GM21390 (cell line): ENCODE results near the gene MDC1.
A peak's percentile ranks its signal among the peaks of the same experiment; 100 is the strongest.
"Not testable (repeated sequence)": the region's sequence is repeated elsewhere in the genome, so short reads cannot be mapped to it uniquely, and the experiment has no call there.

ENCODE experiments used
- ATAC-seq: cut with Tn5 transposase; IDR thresholded peaks from one replicate; pipeline ENCODE4 v1.9.1; 2021; ENCODE audit not compliant: unreplicated experiment

The MDC1 gene

GRCh38 chr6:30725713-30726505 is 8.8 kb upstream of the MDC1 start:
- no peak for ATAC-seq

- no peak for ATAC-seq
These were observed 8.0 kb upstream of the MDC1 start for GRCh38 chr6:30724906-30725667.

- ATAC-seq, result not testable (repeated sequence)
These were observed 7.0 kb upstream of the MDC1 start for GRCh38 chr6:30723843-30724741.

- ATAC-seq, result not testable (repeated sequence)
These were observed 6.2 kb upstream of the MDC1 start for GRCh38 chr6:30723159-30723842.

GRCh38 chr6:30722280-30723112 is 5.4 kb upstream of the MDC1 start:
- ATAC-seq, result no peak

GRCh38 chr6:30722025-30722279 is 4.9 kb upstream of the MDC1 start:
- not testable (repeated sequence) for ATAC-seq

GRCh38 chr6:30721198-30722024 is 4.3 kb upstream of the MDC1 start:
- peak; percentile 18 for ATAC-seq

GRCh38 chr6:30720738-30721197 is 3.7 kb upstream of the MDC1 start:
- ATAC-seq, result no peak

GRCh38 chr6:30719791-30720737 is 3.0 kb upstream of the MDC1 start, which contains the start of gene TUBB:
TUBB (plus strand) TSS chr6:30720352; CDS start chr6:30720507, 155 bp downstream.
- ATAC-seq, result peak; percentile 33

GRCh38 chr6:30719356-30719755 is 2.3 kb upstream of the MDC1 start:
- ATAC-seq, result no peak

GRCh38 chr6:30717845-30718720 is 1.0 kb upstream of the MDC1 start:
- ATAC-seq, result not testable (repeated sequence)

- no peak for ATAC-seq
These were observed 277 bp downstream of the MDC1 start for GRCh38 chr6:30716879-30717128.

- ATAC-seq, result no peak
These were observed 2.8 kb downstream of the MDC1 start for GRCh38 chr6:30714263-30714662.

- ATAC-seq, result no peak
These were observed 4.6 kb downstream of the MDC1 start for GRCh38 chr6:30712441-30712945.

- no peak for ATAC-seq
These were observed 5.2 kb downstream of the MDC1 start for GRCh38 chr6:30711758-30712380.

GRCh38 chr6:30709101-30709868 is 7.8 kb downstream of the MDC1 start:
- no peak for ATAC-seq
